GM11168 (cell line): Measurements from ENCODE around the gene CAPN11.

Experiments used
- in situ Hi-C: fragments of 300-500 bp; cut with MboI; formaldehyde crosslinking; loops from one replicate; pipeline ENCODE4 v1.12.0; 2022; ENCODE audit warnings: low sequenced_read_pairs; ENCODE audit not compliant: unreplicated experiment

CAPN11 gene

DNA sequence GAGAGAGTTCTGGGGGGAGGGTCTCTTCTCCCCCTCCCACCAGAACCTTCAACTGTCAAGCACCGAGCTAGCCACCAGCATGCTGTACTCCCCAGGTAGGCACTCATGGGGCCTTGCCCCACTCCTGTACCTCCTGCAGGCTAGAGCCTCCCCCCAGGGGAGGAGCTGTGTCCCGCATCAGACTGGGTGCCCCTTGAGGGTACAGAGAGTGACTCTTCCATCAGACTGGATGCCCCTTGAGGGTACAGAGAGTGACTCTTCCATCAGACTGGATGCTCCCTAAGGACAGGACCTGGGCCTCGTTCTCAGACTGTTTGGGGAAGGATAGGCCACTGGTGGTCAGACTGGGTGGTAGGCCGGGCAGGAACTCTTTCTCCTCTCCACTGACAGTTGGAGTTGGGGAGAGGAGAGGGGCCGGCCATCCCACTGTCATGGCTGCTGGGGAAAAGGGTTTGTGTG lies at the start of gene CAPN11:
CAPN11 (plus strand) TSS at position 51 of the 459 bp plus-strand sequence; CDS start at position 80, 29 bp downstream.
- in situ Hi-C loops = no loop called here

DNA sequence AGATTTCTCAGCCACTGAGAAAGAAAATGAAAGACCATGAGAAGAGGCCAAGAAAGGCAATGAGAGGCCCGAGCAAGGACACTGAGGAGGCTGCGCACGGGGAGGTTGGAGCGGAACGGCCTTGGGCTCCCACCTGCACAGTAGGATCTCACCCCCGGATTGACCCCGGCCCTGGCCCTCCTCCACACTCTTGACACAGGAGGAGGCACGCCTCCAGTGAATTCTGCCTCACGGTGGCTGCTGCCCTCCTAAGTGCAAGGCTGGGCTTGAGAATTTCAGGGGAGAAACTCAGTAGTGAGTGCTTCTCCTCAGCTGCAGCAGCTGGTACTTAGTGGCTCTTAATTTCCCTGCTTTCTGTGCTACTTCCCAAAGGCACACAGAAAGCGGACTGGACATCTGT lies 49.4 kb upstream of the CAPN11 start:
- in situ Hi-C loops = no loop called here

DNA sequence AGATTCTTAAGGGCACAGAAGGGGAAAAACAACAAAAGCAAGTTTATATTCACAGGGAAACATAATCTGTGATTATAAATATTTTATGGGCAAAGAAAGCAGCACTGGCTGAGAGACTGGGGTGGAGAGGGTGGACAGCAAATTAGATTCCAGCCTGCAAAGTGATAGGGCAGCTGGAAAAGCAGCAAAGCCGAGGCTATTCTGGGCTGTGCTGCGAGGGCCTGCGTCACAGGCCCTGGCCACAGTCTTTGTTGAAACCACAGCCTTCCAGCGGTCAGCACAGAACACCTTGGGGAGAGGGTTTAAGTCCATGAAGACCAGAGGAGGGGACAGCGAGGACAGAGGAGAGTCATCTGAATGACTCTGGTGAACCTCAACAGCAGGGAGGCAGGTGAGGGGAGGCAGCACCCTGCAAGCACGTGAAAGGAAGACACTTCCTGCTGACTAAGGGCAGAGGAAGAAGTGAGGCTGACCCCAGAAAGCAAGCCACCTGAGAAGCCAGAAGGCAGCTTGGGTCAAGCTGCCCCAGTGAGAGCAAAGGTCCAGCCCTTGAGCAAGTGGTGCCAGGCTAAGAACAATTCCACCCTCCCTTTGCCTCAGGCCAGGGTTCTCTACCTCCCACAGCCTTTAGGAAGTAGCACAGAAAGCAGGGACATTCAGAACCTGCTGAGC lies 48.5 kb upstream of the CAPN11 start:
- in situ Hi-C loops = no loop called here

DNA sequence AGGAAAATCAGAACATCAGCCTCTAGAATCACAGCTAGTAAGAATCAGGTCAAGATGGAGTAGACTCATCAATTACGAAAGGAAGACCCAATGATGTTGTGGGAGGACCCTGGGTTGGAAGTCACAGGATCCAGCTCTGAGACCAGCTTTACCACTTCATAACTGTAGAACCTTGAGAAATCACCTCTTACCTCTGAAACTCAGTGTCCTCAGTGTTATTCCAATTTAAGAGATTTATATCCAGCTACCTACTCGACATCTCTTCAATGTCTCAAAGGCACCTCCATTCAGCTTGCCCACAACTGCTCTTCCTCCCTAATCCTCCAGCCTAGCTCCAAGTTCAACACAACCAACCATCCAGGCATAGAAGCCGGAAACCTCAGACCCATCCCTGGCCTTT lies 47.7 kb upstream of the CAPN11 start:
- in situ Hi-C loops = no loop called here

DNA sequence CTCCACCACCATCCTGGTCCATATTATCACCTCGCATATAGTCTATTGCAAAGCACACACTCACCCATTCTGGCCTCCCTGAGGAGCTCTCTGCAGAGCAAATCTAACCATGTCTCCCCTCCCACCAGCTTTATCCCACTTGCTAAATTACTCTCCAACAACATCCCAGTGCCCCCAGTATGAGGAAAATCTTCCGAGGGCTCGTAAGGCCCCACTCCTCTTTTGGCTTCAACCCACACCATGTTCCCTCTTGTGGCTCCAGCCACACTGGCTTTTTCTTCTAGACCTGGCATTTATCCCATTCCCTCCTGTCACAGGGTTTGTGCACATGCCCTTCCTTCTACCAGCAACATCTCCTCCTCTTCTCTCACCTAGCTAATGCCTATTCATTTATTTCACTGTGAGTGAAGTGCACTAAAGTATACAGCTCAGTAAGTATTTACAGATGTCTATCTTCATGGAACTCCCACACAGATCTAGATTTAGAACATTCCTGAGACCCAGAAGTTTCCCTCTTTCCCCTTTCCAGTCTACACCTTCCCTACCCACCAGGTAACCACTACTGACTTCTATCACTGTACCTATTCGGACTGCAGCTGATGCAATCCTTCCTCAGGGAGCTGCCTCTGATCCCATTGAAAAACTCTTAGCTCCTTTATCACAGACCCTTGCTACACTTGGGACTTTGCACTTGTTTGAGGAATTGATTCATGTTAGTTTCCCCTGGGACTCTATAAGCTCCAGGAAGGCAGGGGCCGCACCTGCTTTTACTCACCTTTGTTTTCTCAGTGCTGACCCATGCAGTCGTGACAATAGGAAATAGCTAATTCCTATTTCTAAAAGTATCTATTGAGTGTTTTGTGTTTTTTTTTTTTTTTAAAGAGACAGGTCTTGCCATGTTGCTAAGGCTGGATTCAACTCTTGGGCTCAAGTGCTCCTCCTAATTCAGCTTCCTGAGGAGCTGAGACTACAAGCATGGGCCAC lies 46.9 kb upstream of the CAPN11 start:
- in situ Hi-C loops = no loop called here

DNA sequence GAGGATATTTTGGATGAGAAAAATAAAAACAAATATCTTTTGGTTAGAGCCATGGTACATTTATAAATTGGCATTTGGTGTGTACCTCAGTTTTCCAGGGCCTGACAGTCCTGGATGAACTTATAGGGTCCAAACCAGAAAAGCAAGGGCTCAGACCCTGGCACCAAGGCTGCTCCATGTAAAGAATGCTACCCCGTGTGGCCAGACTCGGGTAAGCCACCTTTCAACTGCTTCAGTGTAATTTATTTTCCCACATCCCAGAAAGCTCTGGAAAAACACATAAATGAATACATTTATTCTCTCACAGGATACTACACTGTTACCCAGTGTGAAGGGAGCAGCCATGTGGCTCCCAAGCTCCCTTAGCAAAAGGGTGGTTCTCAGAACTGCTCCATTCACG lies 45.2 kb upstream of the CAPN11 start:
- in situ Hi-C loops = no loop called here

DNA sequence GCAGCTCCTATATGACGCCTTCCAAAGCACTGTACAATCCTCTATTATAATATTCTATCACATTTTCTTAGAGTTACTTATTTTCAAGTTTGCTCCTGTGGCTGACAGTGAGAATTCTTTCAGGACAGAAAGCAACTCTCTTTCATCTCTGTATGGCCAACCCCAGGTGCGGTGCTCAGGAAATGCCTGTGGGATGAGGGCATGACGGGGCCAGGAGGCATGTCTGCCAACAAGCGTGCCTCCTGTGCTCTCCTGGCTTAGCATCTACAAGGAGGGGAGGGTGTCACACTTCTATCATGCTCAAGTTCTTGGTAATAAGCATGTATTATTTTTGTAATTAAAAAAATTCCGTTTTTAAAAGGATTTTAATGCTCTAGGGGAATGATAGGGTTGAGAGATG lies 42.8 kb upstream of the CAPN11 start:
- in situ Hi-C loops = no loop called here

DNA sequence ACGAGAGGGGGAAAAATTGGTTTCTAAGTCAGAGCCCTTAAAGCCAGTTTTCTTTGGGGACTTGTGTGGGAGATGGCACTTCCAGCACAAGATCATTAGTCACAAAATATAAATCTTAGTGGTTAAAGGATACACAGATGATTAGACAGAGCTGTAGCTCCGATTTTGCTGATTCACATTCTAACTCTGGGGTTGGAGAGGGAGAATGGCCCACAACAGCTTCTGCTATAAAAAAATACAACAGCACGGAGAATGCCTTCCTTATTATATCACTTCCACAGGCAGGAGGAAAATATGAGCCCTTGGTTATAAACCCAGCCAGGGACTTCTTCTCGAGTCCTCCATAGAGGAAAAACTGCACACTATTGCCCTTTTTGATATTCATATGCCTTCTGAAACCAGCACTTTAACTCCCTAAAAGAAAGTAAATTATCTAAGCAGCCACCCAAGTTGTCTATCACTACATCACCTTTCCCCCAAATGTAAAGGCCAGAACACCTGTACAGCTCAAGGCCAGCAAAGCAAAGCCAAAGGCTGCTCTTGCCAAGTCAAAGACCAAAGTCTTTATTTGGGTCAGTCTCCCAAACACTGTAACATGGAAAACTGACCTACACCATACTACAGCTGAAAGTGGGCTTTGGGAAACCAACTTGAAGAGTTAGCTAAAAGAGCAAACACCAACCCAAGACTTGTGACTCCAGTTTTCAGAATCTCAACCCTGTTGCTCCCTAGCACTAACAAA lies 41.8 kb upstream of the CAPN11 start:
- in situ Hi-C loops = no loop called here

DNA sequence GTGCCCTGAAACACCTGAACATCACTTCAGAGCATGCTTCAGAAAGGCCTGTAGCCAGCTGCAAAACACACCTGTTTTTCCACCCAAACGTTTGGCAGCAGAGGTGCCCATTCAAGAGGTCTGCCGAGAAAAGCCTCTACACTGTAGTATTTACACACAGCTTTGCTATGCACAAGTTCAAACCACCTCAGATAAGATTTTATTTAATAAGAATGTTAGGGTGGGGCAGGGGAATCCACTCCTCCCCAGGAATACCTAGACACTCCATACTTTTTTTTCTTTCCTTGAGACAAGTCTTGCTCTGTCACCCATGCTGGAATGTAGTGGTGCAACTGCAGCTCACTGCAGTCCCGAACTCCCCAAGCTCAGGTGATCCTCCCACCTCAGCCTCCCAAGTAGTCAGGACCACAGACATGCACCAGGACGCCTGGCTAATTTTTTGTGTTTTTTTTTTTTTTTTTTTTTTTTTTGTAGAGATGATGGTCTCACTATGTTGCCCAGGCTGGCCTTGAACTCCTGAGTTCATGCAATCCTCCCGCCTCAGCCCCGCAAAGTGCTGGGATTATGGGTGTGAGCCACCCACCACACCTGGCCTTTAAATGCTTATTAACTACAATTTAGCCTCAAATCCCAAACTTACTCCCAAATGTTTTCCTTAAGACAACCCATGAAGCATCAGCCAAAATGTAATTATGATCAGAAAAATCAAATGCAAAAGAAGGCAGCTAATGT lies 41.1 kb upstream of the CAPN11 start:
- in situ Hi-C loops = no loop called here

DNA sequence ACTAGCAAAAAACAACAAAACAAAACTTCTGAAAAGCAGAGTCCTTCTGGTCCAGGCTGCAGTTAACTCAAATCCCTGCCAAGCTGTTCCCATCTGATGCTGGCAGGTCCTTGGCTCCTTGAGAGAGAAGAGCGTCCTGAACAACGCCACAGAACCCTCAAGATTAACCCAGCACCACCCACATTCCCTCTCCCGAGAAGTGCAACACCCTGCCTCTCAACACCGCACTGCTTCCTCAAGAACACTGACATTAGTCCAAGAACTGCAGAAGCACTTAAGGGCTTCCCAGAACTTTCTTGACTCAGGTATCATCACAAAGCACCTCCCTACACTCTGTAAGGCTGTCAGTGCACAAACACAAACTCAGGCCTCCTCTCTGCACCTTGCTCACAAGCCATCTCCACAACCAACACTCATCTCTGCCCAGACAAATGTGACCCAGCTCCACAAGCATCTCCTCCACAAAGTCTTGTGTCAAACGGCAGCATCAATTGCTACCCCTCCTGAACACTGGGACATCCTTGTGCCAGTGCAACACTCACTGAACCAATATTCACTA lies 38.8 kb upstream of the CAPN11 start:
- in situ Hi-C loops = no loop called here

DNA sequence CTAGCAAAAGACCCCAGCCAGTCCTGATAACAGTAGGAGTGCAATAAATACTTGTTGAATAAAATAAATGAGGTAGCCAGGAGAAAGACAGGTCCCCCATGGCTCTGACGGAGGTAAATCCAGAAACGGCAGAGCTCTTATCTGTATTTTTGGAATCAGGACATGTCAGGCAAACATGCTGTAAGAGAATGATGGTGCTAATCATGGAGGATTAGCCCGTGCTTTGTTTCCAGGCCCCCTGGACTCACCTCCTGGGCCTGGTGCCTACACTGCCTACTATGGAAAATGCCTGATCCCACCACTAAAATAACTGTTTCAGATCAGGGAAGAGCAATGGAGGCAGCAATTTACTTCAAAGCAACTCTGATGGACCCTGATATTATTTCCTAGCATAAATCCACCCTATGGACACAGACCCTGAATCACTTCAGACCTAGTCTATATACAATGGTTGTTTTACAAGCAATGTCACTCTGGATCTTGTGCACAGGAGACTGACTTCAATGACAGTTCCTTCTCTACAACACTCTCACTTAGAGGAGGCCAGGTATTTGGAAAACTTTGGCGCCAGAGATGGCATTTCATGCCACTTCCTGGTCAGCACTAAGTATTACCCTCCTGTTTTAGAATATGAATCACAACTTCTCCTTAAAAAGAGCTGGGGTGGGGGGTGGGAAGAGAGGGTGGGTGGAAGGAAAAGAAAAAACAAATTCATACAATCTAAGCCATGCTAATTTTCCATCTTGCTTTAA lies 37.8 kb upstream of the CAPN11 start:
- in situ Hi-C loops = no loop called here

DNA sequence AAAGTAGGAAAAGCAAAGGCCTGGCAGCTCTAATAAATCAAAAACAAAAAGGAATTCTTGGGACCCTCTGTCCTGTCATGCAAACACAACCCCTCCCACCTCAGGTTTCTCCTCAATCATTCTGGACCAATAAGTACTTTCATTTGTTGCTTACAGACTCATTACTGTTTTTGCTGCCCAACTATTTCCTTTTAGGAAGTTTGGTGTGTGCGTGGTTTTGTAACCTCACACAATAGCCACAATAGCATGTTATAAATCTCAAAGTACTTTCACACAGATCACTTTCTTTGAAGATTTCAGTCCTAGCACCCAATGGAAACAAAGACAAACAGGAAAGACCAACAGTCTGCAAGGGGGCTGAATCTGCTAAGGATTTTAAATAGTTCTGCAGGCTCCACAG lies 35.8 kb upstream of the CAPN11 start:
- in situ Hi-C loops = no loop called here

DNA sequence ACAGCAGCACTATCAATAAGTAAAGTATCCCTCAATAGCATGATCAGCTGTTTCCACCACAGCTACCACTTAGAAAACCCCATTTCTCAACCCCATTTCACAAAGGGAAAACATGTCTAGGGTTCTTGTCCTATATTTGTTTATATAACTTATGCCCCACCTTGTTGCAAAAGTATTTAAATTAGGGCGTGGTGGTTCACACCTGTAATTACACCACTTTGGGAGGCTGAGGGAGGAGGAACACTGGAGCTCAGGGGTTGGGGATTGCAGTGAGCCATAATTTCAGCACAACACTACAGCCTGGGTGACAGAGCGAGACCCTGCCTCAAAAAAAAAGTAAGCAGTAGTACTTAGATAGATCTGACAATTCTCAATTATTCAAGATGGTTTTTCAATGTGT lies 35.1 kb upstream of the CAPN11 start:
- in situ Hi-C loops = no loop called here

DNA sequence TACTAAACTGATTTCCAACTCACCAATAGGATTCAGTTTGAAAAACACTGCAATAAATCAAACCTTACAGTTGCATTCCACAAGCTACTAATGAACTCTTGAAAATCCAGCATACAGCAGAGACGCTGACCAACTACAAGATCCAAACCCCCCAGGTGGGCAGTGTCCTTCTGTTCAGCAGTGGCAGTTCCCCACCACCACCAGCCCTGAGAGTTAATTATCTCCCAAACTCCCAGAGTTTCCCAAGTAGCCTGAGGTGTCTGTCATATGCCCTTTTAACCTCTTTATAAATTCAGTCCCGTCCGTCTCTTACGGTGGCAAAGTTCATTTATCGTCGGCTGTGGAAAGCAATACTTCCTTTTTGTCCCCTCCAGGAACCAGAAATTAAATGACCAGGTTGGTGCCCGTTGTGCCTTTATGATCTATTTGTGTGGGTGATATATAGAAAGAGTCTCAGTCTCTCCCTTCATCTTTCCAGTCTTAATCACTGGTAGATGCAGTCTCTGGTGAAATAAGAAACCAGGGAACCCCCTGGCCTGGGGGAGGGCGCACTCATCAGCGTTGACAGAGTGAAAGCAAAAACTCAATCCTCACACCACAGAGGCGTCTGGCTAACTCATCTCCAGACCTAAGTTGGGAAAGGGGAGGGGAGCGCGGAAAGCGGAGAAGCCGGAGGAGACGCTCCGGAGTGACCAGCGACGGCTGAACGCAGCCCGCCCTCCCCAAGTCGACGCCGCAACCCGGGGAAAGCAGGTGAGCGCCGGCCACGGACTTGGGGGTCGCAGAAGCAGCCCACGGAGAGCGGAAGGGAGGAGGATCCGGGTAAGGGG lies 32.1 kb upstream of the CAPN11 start:
- in situ Hi-C loops = no loop called here

DNA sequence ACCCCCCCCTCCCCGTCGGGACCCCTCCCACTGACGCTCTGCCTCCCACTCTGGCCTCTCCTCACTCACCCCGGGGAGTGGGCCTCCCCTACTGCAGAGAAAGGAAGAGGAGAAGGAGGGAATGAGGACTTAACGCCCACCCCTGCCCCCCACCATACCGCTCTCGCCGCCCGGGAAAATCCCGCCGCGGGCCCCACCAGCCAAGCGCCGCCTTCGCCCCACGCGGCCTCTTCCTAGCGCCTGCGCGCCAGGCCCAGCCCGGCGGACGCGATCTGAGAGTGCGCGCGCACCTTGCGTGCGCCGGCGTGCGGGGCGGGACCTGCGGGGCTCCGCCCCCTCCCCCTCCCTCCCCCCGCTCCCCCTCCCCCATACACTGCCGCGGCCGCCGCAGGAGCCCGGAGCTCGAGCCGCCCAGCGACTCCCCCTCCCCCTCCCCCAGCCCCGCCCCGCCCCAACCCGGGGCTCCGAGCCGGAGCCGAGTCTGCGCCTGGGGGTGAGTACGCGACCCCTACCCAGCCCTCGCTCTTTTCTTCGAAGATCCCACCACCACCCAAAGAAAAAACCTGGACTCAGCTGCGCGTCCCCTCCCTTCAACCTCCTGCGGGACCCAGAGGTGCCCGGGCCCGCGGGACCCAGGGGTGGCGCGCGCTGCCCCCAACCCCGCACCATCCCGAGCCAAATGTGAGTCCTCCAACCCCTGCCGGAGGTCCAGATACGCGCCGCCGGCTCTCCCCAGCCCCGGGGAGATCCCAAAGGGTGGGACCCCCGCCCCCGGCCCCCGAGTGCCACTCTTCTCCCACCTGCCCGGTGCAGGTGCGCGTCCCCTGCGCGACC lies 31.2 kb upstream of the CAPN11 start, which contains the start of the genes MRPL14 and TMEM63B:
MRPL14 (minus strand) TSS at position 267 of the 834 bp plus-strand sequence. CDS start 10,841 bp downstream, outside the sequence.
TMEM63B (plus strand) TSS at position 369 of the 834 bp plus-strand sequence. CDS start 7,031 bp downstream, outside the sequence.
- in situ Hi-C loops = no loop called here

DNA sequence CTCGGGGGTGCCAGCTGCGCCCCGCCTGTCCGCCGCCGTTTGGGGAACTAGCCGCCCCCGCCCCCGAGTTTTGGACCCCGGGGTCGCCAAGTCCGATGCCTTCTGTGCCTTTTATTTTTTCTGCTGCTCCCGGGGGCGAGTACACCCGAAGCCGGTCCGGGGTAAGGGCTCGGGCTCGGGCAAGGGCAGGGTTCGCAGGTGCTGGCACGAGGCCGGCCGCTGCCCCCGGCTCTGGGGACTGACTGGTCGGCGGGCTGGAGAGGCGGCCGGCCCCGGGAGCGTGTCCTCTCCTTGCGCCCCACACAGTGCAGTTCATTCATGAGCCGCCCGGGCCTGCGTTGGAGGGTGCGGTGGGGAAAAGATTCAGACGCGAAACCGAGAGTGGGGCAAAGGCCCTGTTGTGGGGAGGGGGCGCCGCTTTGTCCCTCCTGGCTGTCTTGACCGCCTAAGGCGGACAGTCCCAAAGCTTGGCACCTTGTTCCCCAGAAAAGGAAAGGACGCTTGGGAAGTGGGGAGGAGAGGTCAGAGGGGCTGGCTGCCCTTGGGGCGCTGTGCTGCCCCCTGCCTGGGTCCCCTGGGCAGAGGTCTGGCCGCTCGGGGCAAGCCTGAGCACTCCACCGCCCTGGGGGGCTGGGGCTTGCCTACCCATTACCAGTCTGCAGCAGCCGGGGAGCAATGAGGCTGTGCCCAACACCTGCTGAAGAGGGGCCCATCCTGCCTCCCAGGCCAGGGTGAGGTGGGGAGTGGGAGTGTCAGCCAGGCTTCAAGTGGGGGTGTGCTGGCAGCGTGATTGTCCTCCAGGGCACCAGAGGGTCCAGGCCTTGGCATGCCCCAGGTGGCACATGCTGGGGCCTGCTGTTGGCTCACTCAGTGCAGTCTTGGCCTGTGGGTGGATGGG lies 30.4 kb upstream of the CAPN11 start:
- in situ Hi-C loops = no loop called here
